ENCODE data around the gene KCTD19.

Gene KCTD19

DNA sequence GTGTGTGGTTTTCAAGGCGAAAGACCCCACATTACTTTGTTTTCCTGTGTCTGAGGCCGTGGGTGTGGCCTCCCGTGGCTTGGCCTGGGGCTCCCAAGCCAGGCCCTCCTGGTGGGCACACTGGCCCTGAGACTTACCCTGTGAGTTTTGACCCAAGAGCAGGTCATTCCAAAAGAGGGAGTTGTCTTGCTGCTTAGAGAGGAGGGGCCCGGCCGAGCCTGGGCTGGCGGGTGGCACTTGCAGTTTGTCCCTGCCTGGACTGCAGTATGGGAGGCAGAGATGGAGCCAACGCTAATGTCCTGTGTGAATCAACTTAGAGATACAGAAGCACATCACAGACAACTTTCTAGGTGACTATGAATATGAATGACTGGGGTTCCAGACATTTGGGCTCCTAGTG, 24.5 kb downstream of the KCTD19 start:
- Mint-ChIP-seq H3K27ac (peak overlapping the region; percentile 62), H3K9me3 (no peaks in the 10 kb centered on the region), H3K36me3 (no peaks in the 10 kb centered on the region), H3K4me3 (no peak overlapping the region), H3K4me1 (no peaks in the 10 kb centered on the region)
- ATAC-seq (peak; percentile 16), DNase-seq (ENCODE audit: low spot score in 2 of 2) (no peak)

- no peaks in the 10 kb centered on the region for H3K36me3 Mint-ChIP-seq
- H3K4me1 Mint-ChIP-seq, result no peaks in the 10 kb centered on the region
- H3K27ac Mint-ChIP-seq, result no peak overlapping the region
- DNase-seq (ENCODE audit: low spot score in 2 of 2), result no peak
- no peak overlapping the region for H3K4me3 Mint-ChIP-seq
- no peaks in the 10 kb centered on the region for H3K9me3 Mint-ChIP-seq
- no peak for ATAC-seq
Measured at GRCh38 chr16:67301080-67301782, 25.3 kb downstream of the KCTD19 start.

GRCh38 chr16:67299269-67299668, 27.3 kb downstream of the KCTD19 start:
- ATAC-seq (no peak), DNase-seq (ENCODE audit: low spot score in 2 of 2) (no peak)
- Mint-ChIP-seq H3K36me3 (no peaks in the 10 kb centered on the region), H3K4me3 (no peak overlapping the region), H3K4me1 (no peaks in the 10 kb centered on the region), H3K27ac (no peak overlapping the region), H3K9me3 (no peaks in the 10 kb centered on the region)

DNA sequence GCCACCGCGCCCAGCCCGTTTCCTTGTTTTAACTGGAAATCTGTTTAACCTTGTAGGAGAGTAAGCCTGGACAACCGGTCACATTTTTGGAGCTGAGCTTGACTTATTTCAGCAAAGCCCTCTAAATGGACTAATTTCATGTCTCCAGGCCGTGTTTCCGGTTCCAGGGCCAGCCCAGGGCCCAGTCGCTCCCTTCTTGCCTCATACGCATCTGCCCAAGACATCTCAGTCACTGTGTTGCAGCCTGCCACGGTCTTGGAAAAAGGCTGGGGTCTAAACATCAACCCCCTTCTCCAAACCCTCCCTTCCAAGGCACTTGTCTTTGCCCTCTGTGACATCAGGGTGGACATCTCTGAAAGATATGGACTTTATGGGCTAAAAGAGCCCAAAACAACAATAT, 28.3 kb downstream of the KCTD19 start:
- Mint-ChIP-seq H3K27ac (no peak overlapping the region), H3K9me3 (no peaks in the 10 kb centered on the region), H3K36me3 (no peaks in the 10 kb centered on the region), H3K4me1 (peaks cover 2% of the 10 kb centered on the region), H3K4me3 (no peak overlapping the region)
- DNase-seq (ENCODE audit: low spot score in 2 of 2) (no peak), ATAC-seq (no peak)

GRCh38 chr16:67296420-67296819, 30.1 kb downstream of the KCTD19 start:
- Mint-ChIP-seq H3K27ac (peak overlapping the region; percentile 13), H3K4me3 (no peak overlapping the region), H3K9me3 (no peaks in the 10 kb centered on the region), H3K36me3 (no peaks in the 10 kb centered on the region), H3K4me1 (peaks cover 14% of the 10 kb centered on the region)
- no peak for ATAC-seq
- DNase-seq (ENCODE audit: low spot score in 2 of 2), result no peak

- Mint-ChIP-seq H3K4me3 (no peak overlapping the region), H3K4me1 (peaks cover 23% of the 10 kb centered on the region), H3K36me3 (no peaks in the 10 kb centered on the region), H3K9me3 (no peaks in the 10 kb centered on the region), H3K27ac (peak overlapping the region; percentile 76)
- DNase-seq (ENCODE audit: low spot score in 2 of 2) (no peak), ATAC-seq (no peak)
Measured at GRCh38 chr16:67294938-67295361, 31.6 kb downstream of the KCTD19 start.

DNA sequence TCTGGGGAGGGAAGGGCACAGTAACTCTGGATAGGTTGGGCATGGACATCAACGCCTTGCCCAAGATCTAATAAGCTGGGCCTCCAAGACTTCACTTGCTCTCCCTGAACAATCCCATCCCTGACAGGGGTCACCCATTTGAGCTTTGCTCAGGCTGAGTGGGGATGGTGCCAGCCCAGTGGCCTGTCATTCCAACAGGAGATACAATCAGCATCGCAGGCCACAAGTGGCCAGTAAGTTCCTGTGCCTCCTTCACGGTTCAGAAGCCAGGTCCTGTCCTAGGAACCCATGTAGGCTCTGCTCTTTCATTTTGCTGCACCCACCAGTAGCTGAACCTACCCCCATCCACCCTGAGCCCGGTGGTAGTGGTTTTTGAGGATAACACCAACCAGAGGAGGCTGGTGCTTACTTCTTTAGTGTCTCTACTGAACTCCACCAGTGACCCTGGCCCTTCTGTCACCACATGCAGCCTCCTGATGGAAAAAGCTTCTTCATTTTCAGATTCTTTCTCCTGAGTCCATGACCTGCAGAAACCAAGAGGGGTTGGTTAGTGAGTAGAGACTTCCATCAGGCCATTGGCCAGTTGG, 32.3 kb downstream of the KCTD19 start:
- ATAC-seq, result no peak
- H3K36me3 Mint-ChIP-seq, result no peaks in the 10 kb centered on the region
- H3K9me3 Mint-ChIP-seq, result no peaks in the 10 kb centered on the region
- peaks cover 30% of the 10 kb centered on the region for H3K4me1 Mint-ChIP-seq
- DNase-seq (ENCODE audit: low spot score in 2 of 2), result no peak
- H3K4me3 Mint-ChIP-seq, result no peak overlapping the region
- H3K27ac Mint-ChIP-seq, result peak overlapping the region; percentile 76

GRCh38 chr16:67291461-67291860, 35.1 kb downstream of the KCTD19 start:
- Mint-ChIP-seq H3K36me3 (no peaks in the 10 kb centered on the region), H3K4me1 (peaks cover 31% of the 10 kb centered on the region), H3K9me3 (no peaks in the 10 kb centered on the region), H3K4me3 (no peak overlapping the region), H3K27ac (peak overlapping the region; percentile 86)
- no peak for DNase-seq (ENCODE audit: low spot score in 2 of 2)
- no peak for ATAC-seq

- no peaks in the 10 kb centered on the region for H3K9me3 Mint-ChIP-seq
- H3K36me3 Mint-ChIP-seq, result no peaks in the 10 kb centered on the region
- no peak for ATAC-seq
- no peak for DNase-seq (ENCODE audit: low spot score in 2 of 2)
- no peak overlapping the region for H3K4me3 Mint-ChIP-seq
- H3K4me1 Mint-ChIP-seq, result peaks cover 26% of the 10 kb centered on the region
- no peak overlapping the region for H3K27ac Mint-ChIP-seq
Measured at GRCh38 chr16:67287960-67288359, 38.6 kb downstream of the KCTD19 start.

- Mint-ChIP-seq H3K4me3 (no peak overlapping the region), H3K4me1 (peaks cover 18% of the 10 kb centered on the region), H3K27ac (peak overlapping the region; percentile 85), H3K36me3 (no peaks in the 10 kb centered on the region), H3K9me3 (no peaks in the 10 kb centered on the region)
- DNase-seq (ENCODE audit: low spot score in 2 of 2), result no peak
- ATAC-seq, result no peak
Measured at GRCh38 chr16:67286441-67287235, 39.9 kb downstream of the KCTD19 start.

GRCh38 chr16:67284699-67285646, 41.6 kb downstream of the KCTD19 start:
- Mint-ChIP-seq H3K9me3 (no peaks in the 10 kb centered on the region), H3K27ac (peak overlapping the region; percentile 84)

DNA sequence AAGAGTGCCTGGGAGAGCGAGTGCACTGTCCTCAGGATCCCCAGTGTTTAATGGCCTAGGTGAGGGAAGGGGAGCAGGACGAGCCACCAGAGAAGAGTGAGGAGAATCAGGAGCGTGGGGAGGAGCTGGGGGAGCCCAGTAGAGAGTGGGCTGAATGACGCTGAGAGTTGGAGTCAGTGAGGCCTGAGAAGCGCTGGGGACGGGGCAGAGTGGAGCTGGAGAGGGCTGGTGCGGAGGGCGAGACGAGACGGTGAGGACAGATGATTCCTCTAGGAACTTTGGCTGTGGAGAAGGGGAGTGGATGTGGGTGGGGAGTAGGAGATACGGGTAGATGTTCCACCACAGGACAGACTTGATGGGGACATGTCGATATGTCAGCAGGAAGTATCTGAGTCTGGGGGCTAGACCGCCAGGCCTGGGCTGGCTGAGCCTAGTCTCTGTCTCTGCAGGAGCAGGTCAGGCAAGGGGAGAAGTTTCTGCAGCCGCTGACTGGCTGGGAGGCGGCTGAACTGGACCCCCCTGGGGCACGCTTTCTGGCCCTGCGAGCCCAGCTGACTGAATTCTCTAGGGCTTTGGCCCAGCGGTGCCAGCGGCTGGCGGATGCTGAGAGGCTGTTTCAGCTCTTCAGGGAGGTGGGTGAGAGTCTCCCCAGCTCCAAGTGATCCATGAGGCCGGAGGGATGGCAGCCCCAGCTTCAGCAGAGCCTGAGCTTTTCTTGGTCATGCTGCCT, 42.5 kb downstream of the KCTD19 start:
- Mint-ChIP-seq H3K36me3 (no peaks in the 10 kb centered on the region), H3K9me3 (no peaks in the 10 kb centered on the region), H3K4me3 (no peak overlapping the region), H3K27ac (peak overlapping the region; percentile 58), H3K4me1 (no peaks in the 10 kb centered on the region)
- ATAC-seq (no peak), DNase-seq (ENCODE audit: low spot score in 2 of 2) (no peak)

More at GRCh38 chr16:67284699-67285646, 41.6 kb downstream of the KCTD19 start:
- H3K36me3 Mint-ChIP-seq, result no peaks in the 10 kb centered on the region
- H3K4me3 Mint-ChIP-seq, result no peak overlapping the region
- DNase-seq (ENCODE audit: low spot score in 2 of 2), result no peak
- H3K4me1 Mint-ChIP-seq, result peaks cover 8% of the 10 kb centered on the region
- ATAC-seq, result no peak

DNA sequence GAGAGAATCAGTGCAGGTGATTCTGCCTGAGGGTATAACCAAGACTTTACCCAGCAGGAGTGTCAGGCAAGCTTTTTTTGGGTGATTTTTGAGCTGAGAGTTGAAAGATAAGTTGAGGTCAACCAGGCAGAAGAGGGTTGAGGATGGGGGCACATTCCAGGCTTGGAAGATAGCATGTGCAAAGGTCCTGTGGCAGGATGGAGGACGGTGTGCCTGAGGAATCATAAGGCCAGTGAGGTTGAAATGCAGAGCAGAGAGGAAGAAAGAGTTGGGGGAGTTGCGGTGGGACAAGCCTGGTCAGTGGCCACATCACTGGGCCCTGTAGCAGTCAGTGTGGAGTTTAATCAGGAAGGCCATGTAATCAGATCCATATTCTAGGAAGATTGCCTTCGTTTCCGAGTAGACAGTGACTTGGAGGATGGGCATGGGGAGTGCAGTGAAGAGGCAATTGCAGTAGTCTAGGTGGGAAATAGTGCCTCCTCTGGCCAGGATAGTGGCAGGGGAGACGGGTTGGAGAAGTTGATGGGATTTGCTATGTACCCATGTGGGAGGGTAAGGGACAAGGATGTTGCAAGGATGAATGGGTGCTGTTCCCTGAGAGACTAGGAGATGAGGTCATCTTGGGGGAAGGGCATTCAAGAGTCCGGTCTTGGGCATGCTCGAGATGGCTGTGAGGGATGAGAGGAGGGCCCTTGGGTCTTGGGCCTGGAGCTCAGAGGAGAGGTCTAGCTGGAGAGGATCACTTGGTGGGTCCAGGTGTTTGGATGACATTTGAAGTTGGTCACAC, 43.3 kb downstream of the KCTD19 start:
- H3K4me3 Mint-ChIP-seq, result no peak overlapping the region
- no peaks in the 10 kb centered on the region for H3K4me1 Mint-ChIP-seq
- H3K27ac Mint-ChIP-seq, result peak overlapping the region; percentile 58
- no peak for ATAC-seq
- DNase-seq (ENCODE audit: low spot score in 2 of 2), result no peak
- no peaks in the 10 kb centered on the region for H3K36me3 Mint-ChIP-seq
- no peaks in the 10 kb centered on the region for H3K9me3 Mint-ChIP-seq

- peaks cover 6% of the 10 kb centered on the region for H3K4me1 Mint-ChIP-seq
- no peak overlapping the region for H3K4me3 Mint-ChIP-seq
- H3K36me3 Mint-ChIP-seq, result peaks cover 3% of the 10 kb centered on the region
- no peak for DNase-seq (ENCODE audit: low spot score in 2 of 2)
- no peak for ATAC-seq
- H3K27ac Mint-ChIP-seq, result no peak overlapping the region
- H3K9me3 Mint-ChIP-seq, result no peaks in the 10 kb centered on the region
Measured at GRCh38 chr16:67282447-67282805, 44.1 kb downstream of the KCTD19 start.

Measured in stimulated activated effector memory CD8-positive, alpha-beta T cell treated with anti-CD3 and anti-CD28 coated beads, Interleukin-12 subunit alpha, Interleukin-12 subunit beta, amount 100 ng/mL, for 72 hours (primary cell).